ENCODE data around the gene ZNF74.

GRCh38 chr22:20422271-20423007, 28.5 kb downstream of the ZNF74 start:
- TF ChIP-seq CTCF (IDR thresholded peaks at IDR 0.05; ENCODE audit: borderline replicate concordance, extremely low read depth, low read length, poor library complexity, severe bottlenecking), result no peak
- no peak for TF ChIP-seq EZH2 (IDR thresholded peaks at IDR 0.05; ENCODE audit: borderline replicate concordance, low read depth, low read length, severe bottlenecking)

Measured in DND-41 (cell line).